Measurements from ENCODE around the gene PFKL.

DNA sequence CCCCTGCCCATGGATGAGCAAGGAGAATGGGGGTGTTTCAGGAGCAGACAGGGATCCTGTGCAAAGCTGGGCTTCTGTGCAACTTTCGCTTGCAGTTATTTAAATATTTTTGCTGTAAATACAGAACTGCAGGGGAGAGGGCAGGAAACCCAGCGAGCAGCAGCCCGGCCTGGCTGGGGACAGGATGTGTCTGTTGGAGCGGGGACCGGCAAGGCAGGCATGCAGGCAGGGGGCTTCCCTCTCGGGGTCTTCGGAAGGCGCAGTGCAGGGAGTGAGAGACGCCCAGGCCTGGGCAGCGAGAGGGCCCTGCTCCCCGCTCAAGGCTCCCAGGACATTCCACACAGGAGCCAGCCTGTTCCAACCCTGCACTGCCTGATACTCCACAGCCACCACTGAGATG is 15.9 kb upstream of the PFKL start:
- TF ChIP-seq SIN3A (IDR thresholded peaks at IDR 0.05; ENCODE audit: borderline replicate concordance, insufficient read depth, low read length), result no peak
- no peak for TF ChIP-seq POLR2AphosphoS5 (IDR thresholded peaks at IDR 0.05; ENCODE audit: low read depth, low read length)
- no peak for TF ChIP-seq TAF1 (IDR thresholded peaks at IDR 0.05; ENCODE audit: borderline replicate concordance, insufficient read depth, low read length)
- TF ChIP-seq, protein P1, sequence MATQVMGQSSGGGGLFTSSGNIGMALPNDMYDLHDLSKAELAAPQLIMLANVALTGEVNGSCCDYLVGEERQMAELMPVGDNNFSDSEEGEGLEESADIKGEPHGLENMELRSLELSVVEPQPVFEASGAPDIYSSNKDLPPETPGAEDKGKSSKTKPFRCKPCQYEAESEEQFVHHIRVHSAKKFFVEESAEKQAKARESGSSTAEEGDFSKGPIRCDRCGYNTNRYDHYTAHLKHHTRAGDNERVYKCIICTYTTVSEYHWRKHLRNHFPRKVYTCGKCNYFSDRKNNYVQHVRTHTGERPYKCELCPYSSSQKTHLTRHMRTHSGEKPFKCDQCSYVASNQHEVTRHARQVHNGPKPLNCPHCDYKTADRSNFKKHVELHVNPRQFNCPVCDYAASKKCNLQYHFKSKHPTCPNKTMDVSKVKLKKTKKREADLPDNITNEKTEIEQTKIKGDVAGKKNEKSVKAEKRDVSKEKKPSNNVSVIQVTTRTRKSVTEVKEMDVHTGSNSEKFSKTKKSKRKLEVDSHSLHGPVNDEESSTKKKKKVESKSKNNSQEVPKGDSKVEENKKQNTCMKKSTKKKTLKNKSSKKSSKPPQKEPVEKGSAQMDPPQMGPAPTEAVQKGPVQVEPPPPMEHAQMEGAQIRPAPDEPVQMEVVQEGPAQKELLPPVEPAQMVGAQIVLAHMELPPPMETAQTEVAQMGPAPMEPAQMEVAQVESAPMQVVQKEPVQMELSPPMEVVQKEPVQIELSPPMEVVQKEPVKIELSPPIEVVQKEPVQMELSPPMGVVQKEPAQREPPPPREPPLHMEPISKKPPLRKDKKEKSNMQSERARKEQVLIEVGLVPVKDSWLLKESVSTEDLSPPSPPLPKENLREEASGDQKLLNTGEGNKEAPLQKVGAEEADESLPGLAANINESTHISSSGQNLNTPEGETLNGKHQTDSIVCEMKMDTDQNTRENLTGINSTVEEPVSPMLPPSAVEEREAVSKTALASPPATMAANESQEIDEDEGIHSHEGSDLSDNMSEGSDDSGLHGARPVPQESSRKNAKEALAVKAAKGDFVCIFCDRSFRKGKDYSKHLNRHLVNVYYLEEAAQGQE (IDR thresholded peaks at IDR 0.05; ENCODE audit: insufficient read depth in 1 of 2, low read depth in 2 of 2, low read length in 2 of 2), result no peak
- no peak for TF ChIP-seq FOXP2 (optimal IDR thresholded peaks at IDR 0.05; ENCODE audit: borderline replicate concordance, extremely low read depth, extremely low read length, insufficient read depth)
